HG02884 (cell line): ENCODE data around the gene MDN1.
"Not testable (repeated sequence)": the region's sequence is repeated elsewhere in the genome, so short reads cannot be mapped to it uniquely, and the experiment has no call there.

ENCODE experiments used
- ATAC-seq: cut with Tn5 transposase; IDR thresholded peaks from one replicate; pipeline ENCODE4 v1.9.1; 2021; ENCODE audit warnings: mild to moderate bottlenecking, moderate library complexity; ENCODE audit not compliant: unreplicated experiment

Gene MDN1, protein sequence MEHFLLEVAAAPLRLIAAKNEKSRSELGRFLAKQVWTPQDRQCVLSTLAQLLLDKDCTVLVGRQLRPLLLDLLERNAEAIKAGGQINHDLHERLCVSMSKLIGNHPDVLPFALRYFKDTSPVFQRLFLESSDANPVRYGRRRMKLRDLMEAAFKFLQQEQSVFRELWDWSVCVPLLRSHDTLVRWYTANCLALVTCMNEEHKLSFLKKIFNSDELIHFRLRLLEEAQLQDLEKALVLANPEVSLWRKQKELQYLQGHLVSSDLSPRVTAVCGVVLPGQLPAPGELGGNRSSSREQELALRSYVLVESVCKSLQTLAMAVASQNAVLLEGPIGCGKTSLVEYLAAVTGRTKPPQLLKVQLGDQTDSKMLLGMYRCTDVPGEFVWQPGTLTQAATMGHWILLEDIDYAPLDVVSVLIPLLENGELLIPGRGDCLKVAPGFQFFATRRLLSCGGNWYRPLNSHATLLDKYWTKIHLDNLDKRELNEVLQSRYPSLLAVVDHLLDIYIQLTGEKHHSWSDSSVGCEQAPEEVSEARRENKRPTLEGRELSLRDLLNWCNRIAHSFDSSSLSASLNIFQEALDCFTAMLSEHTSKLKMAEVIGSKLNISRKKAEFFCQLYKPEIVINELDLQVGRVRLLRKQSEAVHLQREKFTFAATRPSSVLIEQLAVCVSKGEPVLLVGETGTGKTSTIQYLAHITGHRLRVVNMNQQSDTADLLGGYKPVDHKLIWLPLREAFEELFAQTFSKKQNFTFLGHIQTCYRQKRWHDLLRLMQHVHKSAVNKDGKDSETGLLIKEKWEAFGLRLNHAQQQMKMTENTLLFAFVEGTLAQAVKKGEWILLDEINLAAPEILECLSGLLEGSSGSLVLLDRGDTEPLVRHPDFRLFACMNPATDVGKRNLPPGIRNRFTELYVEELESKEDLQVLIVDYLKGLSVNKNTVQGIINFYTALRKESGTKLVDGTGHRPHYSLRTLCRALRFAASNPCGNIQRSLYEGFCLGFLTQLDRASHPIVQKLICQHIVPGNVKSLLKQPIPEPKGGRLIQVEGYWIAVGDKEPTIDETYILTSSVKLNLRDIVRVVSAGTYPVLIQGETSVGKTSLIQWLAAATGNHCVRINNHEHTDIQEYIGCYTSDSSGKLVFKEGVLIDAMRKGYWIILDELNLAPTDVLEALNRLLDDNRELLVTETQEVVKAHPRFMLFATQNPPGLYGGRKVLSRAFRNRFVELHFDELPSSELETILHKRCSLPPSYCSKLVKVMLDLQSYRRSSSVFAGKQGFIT (N-terminal part only)

DNA sequence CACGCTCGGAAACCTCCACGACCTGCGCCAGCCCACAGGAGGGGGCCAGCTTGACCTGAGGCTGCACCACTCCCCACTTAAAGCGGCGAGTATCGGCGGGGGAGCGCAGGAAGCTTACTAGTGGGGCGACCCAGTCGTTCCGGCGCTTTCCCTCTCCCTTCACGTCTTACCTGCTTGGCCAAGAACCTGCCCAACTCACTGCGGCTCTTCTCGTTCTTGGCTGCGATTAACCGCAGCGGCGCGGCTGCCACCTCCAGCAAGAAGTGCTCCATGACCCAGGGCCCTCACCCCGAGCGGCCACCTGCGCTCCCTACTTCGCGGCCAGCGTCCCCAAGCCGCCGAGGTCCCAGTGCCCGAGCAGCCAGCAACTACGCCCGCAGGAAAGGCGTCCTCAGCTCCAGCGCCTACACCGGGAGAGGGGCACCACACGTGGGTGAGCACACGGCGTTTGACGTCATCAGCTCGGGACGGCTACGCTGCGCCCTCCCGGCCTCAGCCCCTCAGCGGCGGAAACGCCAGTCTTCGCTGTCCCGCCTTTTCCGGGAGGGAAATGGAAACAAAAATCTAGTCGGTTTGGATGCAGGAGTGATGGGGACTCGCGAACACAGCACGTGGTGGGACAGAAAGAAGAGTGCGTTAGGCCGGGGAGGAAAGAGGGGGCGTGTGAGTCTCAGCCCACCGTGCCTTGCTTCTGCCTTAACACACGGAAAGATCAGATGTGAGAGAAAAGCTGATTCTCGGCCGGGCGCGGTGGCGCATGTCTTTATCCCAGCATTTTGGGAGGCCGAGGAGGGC is at the start of gene MDN1:
TSS of gene MDN1 (minus strand) at position 459 of the 795 bp plus-strand sequence. CDS start at position 272, 187 bp downstream.
- peak; percentile 94 for ATAC-seq

DNA sequence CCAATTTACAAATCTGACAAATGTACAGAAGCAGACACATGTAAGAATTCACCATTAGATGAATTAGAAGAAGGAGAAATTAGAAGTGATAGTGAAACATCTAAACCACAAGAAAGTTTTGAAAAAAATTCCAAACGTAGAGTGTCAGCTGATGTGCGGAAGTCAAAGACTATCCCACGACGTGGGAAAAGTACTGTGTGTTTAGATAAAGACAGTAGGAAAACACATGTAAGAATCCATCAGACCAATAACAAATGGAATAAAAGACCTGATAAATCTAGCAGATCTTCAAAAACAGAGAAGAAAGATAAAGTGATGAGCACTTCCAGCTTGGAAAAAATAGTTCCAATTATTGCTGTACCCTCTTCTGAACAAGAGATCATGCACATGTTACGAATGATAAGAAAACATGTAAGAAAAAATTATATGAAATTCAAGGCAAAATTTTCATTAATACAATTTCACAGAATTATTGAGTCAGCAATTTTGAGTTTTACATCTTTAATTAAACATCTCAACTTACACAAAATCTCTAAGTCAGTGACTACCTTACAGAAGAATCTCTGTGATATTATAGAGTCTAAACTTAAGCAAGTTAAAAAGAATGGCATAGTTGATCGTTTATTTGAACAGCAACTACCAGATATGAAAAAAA is 46.6 kb upstream of the MDN1 start:
- ATAC-seq: no peak

DNA sequence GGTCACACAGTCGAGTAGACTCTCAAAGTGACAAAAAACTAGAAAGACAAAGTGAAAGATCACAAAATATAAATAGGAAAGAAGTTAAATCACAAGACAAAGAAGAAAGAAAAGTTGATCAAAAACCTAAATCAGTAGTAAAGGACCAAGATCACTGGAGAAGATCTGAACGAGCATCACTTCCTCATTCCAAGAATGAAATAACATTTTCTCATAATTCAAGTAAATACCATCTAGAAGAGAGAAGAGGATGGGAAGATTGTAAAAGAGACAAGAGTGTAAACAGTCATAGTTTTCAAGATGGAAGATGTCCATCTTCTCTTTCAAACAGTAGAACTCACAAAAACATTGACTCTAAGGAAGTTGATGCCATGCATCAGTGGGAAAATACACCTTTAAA is 43.1 kb upstream of the MDN1 start:
- peak; percentile 16 for ATAC-seq

DNA sequence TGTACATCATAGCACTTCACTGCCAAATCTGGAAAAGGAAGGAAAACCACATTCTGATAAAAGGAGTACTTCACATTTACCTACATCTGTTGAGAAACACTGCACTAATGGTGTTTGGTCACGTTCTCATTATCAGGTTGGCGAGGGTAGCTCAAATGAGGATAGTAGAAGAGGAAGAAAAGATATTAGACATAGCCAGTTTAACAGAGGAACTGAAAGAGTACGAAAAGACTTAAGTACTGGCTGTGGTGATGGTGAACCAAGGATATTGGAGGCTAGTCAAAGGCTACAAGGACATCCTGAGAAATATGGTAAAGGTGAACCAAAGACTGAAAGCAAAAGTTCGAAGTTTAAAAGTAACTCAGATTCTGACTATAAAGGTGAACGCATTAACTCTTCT is 42.7 kb upstream of the MDN1 start:
- ATAC-seq: peak; percentile 72

DNA sequence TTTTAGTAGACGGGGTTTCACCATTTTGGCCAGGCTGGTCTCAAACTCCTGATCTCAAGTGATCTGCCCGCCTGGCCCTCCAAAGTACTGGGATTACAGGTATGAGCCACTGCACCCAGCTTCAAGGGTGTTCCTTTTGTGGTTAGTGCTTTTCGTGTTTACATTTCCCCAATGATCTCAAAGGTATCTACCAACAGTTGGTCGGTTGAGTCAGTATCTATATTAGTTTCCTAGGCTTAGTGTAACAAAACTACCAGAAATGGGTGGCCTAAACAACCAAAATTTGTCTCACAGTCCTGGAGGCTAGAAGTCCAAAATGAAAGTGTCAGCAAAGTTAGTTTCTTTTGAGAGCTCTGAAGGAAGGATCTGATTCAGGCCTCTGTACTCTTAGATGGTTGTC is 40.1 kb upstream of the MDN1 start:
- ATAC-seq: peak; percentile 45

DNA sequence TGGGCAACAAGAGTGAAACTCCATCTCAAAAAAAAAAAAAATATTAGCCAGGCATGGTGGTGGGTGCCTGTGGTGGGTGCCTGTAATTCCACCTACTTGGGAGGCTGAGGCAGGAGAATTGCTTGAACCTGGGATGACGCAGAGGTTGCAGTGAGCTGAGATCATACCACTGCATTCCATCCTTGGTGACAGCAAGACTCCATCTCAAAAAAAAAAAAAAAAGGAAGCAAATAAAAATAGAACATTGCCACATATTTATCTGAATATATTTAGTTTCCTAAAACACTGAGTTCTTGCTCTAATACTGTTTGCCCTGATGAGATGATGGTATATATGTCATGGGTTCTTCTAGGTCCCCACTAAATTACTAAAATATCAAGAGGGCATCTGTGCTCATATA is 38.4 kb upstream of the MDN1 start:
- ATAC-seq: no peak

DNA sequence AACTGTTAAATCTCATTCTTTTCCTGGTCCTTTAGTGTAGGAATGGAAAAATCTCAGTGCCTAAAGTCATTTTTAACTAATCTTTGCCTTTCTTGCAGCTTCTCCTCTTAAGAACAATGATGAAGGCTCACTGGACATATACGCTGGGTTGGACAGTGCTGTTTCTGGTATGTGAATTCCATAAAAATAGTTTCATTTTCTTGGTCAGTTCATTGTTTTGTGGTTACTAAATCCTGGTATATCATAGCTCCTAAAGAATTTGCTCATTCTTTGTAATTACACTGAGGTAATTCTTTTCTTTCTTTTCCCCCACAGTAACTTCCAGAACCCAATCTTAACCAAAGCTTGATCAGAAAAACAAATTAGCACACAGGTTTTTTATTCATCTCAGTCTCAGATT is 33.5 kb upstream of the MDN1 start:
- ATAC-seq: no peak

DNA sequence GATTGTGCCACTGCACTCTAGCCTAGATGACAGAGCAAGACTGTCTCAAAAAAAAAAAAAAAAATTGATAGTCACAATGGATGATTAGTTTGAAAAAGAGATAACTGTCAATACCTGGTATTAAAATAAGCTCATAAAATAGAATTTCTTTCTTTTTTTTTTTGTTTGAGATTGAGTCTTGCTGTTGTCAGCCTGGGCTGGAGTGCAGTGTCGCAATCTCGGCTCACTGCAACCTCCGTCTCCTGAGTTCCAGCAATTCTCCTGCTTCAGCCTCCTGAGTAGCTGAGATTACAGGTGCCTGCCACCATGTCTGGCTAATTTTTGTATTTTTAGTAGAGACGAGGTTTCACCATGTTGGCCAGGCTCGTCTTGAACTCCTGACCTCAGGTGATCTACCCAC is 27.9 kb upstream of the MDN1 start:
- ATAC-seq: not testable (repeated sequence)

DNA sequence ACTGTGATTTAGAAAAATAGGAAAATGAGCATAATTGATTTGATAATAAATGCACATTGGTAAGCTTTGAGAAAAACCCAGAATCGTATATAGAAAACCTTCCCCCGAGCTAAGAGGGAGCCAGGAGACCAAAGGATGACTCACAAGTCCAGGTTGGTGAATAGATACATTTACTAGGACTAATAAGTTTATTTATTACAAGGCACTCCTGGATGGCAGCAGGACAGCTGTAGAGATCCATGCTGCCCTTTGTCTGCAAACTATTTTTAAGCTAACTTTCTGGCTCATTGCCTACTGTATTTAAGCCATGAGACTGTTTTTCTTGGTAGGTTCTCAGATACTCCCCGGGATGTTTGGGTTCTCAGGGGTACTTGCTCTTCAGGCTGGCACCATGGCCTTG is 23.5 kb upstream of the MDN1 start:
- no peak for ATAC-seq

DNA sequence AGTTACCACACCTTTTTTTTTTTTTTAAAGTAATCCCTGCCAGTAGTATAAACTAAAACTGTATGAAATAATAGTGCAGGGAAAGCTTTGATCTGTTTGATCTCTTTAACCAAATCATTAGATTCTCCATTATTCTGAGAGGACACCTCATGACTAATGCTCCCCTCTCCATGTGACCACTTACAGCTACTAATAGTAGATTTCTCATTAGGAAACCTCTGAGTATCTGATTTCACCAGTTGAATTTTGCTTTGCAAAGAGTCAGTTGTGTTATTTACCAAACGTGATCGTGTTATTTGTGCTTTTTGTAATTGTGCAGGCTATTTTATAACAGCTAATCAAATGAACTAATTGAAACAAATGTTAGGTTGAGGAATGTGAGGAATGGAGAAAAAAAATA is 22.6 kb upstream of the MDN1 start:
- ATAC-seq: no peak

DNA sequence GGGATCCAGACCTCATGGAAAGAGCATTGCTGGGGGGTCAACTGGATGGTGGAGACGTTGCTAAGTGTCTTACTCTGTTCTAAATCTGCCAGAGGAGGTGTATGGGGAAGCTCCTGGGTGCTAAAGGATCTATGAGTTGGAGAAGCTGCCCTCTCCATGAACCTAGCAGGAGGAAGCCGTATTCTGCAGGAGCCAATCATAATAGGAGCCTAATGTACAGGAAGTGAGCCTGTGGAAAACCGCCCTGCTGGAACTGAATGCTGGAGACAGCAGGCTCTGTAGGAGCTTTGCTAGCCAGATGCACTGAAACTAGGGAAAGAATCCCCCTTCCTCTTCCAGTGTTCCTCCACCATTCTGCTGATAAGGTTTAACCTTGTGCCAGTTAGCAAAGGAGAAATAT is 20.9 kb upstream of the MDN1 start:
- ATAC-seq: no peak

DNA sequence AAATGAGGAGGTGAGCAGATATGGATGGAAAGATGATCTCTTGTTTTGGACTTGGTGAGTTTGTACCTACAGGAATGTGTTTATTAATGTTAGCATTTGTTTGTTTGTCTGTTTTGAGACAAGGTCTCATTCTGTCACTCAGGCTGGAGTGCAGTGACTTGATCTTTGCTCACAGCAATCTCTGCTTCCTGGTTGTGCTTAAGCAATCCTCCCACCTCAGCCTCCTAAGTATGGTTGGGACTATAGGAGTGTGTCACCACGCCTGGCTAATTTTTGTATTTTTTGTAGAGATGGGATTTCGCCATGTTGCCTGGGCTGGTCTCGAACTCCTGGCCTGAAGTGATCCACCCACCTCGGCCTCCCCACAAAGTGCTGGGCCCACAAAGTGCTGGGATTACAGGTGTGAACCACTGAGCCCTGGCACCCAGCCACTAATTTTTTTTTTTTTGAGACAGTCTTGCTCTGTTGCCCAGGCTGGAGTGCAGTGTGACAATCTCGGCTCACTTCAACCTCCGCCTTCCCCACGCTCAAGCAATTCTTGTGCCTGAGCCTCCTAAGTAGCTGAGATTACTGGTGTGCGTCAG is 17.1 kb upstream of the MDN1 start:
- ATAC-seq: no peak

DNA sequence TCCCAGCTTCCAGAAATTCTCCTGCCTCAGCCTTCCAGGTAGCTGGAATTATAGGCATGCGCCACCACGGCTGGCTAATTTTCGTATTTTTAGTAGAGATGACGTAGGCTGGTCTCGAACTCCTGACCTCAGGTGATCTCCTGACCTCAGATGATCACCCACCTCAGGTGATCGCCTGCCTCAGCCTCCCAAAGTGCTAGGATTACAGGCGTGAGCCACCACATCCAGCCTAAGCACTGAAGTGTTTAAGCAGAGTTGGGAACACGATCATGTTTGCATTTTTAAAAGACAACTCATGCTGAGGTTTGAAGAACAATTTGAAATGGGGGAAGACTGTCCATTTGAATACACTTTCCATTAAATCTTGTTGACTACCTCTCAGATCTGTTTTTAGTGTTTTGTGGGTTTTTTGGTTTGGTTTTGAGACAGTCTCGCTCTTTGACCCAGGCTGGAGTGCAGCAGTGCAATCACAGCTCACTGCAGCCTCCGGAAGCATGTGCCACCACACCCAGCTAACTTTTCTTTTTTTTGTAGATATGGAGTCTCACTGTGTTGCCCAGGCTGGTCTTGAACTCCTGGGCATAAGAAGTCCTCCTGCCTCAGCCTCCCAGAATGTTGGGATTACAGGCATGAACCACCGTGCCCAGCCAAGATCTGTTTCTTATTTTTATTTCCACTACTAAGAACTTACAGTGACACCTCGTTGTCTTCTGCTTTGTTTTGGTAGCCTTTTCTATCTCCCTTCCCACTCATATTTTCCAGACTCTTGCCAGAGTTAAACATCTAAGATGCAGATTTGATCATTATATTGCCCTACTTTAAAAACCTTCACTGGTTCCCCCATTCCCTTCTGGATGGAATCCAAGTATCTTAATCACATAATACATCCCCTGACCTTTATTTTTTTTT is 15.5 kb upstream of the MDN1 start:
- peak; percentile 97 for ATAC-seq

DNA sequence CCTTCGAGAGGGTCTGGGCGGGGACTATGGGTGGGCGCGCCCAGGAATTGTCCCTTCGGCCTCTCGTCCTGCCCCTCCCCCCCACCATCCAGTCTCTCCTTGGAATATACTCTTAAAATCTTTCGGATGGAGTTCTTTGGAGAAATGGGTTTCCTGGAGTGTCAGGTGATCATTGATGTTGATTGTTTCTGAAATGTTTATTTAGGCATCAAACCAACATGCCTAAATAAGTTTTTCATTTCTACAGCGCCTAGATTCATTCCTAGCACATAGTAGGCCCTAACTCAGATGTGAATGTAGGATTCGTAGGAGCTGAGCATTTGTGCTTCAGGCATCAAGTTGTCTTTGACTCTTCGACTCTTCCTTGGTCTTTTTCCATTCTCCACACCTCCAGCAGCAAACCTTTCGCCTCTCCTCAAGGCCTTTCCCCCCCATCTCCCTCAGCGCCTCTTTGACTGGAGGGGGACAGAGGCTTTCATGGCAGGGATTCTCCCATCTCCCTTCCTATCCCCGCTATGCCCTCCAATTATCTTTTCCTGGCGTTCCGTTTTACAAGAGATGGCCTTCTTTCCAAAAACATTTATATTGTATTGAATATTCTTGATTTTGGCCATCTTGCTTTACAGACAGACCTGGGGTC is 10.7 kb upstream of the MDN1 start:
- ATAC-seq: no peak

DNA sequence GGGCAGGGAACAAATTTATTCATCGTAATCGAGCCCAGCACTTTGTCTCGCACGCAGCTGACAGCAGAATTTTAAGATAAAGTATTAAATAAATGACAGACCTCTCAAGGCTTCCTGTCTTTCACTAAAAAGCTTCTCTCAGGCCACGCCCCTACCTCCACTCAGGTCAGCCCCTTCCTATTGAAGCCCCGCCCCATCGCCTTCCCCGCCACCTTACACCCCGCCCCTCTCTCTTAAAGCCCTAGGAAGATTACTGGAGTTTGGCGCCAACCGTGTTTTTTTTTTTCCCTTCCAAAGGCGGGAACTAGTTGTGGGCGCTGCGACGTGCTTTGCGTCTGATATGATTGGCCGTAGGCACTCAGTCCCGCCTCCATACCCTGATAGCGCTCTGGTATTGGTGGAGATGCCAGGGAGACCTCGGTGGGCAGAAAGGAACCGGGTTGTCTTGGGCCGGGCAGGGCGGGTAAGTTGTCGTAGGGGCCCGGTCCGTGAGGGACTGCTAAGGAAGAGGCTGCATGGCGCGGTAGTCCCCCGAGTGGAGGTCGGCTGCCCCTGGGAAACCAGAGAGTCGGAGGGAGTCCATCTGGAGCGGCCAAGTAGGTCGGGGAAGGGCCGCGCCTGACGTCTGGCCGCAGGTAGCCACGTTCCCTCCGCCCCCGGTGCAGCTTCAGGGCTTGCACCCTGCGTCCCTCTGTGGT is 10.0 kb upstream of the MDN1 start, which contains the start of gene CASP8AP2:
TSS of gene CASP8AP2 (plus strand) at position 409 of the 698 bp plus-strand sequence.
- peak; percentile 97 for ATAC-seq

DNA sequence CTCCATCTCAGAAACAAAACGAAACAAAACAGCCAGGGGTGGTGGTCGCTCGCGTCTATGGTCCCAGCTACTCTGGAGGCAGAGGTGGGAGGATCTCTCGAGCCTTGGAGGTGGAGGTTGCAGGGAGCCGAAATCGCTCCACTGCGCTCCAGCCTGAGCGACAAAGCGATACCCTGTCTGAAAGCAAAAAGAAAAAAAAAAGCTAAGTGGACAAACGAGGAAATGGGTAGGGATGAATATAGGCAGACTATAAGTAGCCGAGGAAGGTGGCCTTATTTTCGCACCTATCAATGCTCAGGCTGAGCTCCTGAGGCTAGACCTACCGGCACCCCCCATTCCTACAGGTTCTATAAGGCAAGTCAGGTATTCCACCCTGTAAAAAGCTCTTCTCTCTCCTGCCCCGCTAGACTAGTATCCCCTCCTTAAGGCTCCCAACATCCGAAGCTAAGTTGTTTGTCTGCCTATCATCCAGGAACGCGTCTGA is 9.4 kb upstream of the MDN1 start:
- ATAC-seq: peak; percentile 32

DNA sequence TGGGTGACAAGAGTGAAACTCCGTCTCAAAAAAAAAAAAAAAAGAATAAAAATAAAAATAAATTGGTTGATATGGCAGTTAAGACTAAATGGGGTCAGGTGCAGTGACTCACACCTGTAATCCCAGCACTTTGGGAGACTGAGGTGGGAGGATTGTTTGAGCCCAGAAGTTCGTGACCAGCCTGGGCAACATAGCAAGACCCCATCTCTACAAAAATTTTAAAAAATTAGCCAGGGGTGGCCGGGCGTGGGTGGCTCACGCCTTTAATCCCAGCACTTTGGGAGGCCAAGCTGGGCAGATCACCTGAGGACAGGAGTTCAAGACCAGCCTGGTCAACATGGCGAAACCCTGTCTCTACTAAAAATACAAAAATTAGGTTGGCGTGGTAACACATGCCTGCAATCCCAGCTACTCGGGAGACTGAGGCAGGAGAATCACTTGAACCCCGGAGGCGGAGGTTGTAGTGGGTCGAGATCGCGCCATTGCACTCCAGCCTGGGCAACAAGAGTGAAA is 8.9 kb upstream of the MDN1 start:
- not testable (repeated sequence) for ATAC-seq
